RPMI7951 (cell line): Measurements from ENCODE around the gene FABP1. TPM values are rescaled to one million over a fixed set of nuclear protein-coding genes. Genes with fewer than 3 reads are reported as not detected.
A peak's percentile ranks its signal among the peaks of the same experiment; 100 is the strongest.

Experiments used
- DNase-seq: peaks from one replicate; pipeline ENCODE4 v3.0.0-alpha.2; 2012; ENCODE audit warnings: low read depth
- total RNA-seq: library from RNA; depleted of rRNA; stranded (reverse); fragments of >200 nt; shearing (Covaris generic); gene quantifications from 2 replicates; pipeline ENCODE4 v1.2.3, GENCODE V29; 2014; rRNA removed

Gene FABP1
- total RNA-seq, result not detected in 2 replicates

DNA sequence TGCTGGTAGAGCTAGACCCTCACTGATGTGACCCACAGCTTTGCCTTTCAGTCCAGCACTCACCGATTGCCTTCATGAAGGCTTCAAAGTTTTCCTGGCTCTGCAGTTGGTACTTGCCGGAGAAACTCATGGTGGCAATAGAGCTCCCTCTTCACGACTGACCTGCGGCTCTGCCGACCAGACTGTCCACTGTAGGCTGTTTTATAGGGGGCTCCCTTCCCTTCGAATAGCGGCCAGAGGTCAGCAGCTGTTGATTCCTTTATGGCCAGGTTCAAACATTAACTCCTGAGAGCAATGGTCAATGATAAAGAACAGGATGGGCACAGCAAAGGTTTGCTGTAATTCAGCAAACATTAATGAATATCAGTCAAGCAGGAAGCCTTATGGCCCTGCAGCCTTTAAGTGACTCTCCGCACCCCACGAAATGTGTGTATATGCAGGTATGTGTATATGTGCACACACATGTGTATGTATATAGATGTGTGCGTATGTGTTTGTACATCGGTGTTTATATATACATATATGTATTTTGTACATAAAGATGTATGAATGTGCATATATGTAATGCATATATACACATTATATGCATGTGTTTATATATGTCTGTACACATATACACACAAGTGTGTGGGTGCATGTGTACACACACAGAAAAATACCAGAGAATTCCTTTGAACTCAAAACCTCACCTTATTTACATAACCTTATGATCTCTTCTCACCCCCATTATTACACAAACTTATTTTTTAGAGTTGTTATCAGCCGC, at the start of gene FABP1:
FABP1 (minus strand) TSS at position 175 of the 766 bp plus-strand sequence; CDS start at position 130, 45 bp downstream.
- DNase-seq, result no peak

- peak; percentile 72 for DNase-seq
Observed at GRCh38 chr2:88177556-88177955, 49.7 kb upstream of the FABP1 start.

DNA sequence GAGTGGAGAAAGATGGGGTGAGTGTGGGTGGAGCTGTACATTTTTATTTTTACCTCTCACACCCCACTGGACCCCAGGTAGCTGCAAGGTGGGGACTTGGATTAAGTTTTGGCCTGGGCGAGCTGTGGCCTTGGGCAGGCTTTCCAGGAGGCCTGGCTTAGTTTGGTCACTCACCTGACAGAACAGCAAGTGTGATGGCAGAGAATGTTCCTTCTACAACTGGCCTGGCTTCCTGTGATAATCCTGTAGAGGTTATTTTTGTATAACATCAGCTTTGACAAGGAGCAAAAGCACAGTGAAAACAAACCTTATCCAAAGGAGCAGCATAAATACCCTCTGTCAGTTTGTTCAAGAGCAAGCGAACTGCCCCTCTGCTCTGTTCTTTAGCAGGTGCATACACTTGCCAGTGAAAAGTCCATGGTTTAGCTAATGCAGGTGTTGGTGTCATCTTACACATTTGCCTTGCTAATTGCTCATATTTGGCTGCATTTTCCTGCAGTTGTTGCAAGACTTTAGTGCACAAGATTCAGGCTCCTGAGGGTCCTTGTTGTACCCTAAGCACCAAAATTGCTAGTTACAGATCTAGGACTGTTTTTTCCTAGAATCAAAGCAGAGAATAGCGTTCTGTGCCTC, 48.6 kb upstream of the FABP1 start:
- DNase-seq, result no peak

- no peak for DNase-seq
Observed at GRCh38 chr2:88172882-88173281, 45.0 kb upstream of the FABP1 start.

- no peak for DNase-seq
Observed at GRCh38 chr2:88171966-88172365, 44.1 kb upstream of the FABP1 start.

- DNase-seq, result no peak
Observed at GRCh38 chr2:88170472-88170892, 42.6 kb upstream of the FABP1 start.

GRCh38 chr2:88168386-88168785, 40.5 kb upstream of the FABP1 start:
- DNase-seq, result no peak

DNA sequence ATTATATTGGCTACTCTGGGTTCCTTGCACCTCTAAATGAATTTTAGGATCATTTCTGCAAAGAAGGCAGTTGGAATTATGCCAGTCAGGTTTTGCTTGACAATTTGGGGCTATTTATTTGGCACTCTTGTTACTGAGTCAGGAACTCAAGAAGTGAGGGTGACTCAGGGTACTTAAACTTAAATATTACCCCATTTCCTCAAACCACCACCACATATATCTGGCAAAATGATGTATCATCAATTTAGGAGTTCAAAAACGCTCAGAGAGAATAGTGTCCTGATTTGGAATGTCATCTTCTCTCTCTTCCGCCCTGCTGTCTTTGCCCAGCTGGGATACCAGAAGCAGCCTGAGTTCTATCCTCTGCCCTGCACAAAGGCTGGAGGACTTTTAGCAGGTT, 39.9 kb upstream of the FABP1 start:
- no peak for DNase-seq

- DNase-seq, result no peak
Observed at GRCh38 chr2:88165332-88166003, 37.6 kb upstream of the FABP1 start.

DNA sequence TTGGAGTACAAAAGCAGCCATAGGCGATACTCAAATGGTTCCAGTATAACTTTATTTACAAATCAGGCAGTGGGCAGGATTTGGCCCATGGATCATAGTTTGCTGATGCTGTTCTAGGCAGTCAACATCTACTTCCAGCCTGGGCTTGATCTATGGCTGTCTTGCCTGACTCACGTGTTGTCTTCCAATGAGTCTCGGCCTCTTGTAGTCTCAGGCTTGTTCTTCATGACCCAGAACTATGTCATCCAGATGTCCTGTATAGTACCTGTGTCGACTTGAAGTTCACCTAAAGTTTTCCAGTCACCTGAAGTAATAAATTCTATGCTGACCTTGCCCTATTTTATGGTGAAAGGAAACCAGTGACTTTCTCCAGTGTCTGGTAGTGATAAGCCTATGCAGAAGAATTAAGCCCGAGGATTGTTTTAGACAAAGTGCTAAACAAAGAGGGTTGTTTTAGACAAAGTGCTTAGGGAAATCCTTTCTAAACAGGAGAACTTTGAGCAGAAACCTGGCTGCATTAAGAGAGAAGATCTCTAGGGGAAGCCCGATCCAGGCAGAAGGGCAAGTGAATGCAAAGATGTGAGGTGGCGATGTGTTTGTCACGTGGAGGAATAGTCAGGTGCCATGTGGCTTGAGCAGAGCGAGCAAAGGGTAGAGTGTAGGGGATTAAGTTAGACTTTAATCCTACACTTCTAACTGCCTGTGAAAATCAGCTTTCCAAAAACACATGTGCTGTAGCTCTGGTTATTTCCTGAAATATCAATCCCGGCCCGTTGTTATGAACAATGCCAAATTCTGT, 33.8 kb upstream of the FABP1 start:
- no peak for DNase-seq

GRCh38 chr2:88160517-88160916, 32.7 kb upstream of the FABP1 start:
- no peak for DNase-seq

GRCh38 chr2:88159955-88160415, 32.1 kb upstream of the FABP1 start:
- peak; percentile 61 for DNase-seq

- DNase-seq, result no peak
Observed at GRCh38 chr2:88159481-88159880, 31.6 kb upstream of the FABP1 start.

DNA sequence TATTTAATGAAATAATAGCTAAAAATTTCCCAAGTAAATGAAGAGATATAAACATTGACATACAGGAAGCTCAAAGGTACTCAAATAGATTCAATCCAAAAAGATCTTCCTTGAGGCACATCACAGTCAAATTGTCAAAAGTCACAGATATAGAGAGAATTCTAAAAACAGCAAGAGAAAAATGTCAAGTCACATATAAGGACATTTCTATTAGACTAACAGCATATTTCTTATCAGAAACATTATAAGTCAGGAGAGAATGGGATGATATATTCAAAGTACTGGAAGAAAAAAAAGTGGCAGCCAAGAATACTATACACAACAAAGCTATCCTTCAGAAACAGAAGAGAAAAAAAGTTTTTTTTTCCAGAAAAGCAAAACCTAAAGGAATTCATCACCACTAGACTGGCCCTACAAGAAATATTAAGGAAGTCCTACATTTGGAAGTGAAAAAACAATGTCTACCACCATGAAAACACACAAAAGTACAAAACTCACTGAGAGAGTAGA, 21.1 kb upstream of the FABP1 start:
- DNase-seq, result no peak

GRCh38 chr2:88147145-88147544, 19.3 kb upstream of the FABP1 start:
- no peak for DNase-seq

DNA sequence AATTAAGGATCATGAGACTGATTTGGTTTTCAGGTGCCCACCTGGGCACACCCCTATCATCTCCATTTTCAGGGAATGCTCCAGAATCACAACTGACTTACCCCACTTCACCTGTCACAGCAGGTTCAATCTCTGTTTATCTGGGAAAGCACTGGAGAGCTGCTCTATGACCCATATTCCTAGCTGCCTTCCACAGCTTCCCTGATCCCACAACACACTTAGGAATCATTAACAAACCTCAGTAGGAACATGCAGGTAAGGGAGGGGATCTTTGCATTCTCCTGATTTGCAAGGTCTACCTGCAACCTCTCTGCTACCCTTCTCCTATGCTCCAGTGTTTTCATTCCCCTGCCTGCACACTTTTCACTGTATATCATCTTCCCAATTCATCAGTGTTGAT, 18.7 kb upstream of the FABP1 start:
- no peak for DNase-seq

GRCh38 chr2:88144914-88145497, 17.1 kb upstream of the FABP1 start:
- no peak for DNase-seq

DNA sequence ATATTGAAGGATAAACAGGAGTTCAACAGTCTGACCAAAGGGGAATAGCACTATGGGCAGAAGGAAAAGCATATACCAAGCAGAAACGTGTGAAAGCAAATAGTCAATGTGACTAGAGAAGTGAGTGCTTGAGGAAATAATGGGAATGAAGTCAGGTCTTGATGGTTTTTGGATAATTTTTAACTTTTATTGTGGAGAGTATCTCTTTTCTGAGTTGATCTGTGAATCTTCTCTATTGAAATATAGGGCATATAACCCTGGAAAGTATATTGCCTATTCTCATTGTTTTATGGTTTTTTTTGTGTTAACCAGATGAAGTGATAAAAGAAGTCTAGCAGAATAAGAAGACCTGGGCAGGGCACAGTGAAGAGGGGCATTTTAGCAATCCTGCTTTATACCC, 16.4 kb upstream of the FABP1 start:
- DNase-seq, result no peak

DNA sequence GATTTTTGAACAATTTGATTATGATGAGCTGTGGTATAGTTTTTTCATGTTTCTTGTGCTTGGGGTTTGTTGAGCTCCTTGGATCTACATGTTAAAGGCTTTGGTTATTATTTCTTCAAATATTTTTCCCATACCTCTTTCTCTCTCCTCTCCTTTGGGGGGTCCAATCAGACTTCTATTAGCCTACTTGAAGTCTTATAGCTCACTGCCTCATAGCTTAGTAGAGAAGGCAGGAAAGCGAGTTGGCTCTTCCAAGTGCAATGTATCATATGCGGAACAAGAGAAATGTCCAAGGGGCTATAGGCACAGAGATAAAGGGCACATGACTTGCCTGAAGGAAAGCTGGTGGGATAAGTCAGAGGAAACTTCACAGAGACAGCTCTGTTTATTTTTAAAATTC, 14.1 kb upstream of the FABP1 start:
- DNase-seq, result no peak

DNA sequence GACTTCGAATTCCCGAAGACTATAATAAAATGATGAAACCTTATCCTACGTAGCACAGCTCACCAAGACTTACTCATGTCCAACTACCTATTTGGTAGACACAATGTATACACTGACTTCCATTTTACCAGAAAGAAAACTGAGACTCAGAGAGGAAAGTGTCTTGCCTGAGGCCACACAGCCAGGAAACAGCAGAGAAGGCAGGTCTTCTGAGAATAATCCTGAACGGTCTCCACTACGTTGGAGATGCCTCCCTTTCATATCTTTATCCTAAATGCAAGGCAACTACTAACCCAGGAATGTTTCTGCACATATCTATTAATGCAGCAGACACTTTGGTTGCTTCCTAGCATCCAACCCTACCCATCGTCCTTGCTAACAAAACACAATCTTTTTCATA, 11.9 kb upstream of the FABP1 start:
- no peak for DNase-seq

DNA sequence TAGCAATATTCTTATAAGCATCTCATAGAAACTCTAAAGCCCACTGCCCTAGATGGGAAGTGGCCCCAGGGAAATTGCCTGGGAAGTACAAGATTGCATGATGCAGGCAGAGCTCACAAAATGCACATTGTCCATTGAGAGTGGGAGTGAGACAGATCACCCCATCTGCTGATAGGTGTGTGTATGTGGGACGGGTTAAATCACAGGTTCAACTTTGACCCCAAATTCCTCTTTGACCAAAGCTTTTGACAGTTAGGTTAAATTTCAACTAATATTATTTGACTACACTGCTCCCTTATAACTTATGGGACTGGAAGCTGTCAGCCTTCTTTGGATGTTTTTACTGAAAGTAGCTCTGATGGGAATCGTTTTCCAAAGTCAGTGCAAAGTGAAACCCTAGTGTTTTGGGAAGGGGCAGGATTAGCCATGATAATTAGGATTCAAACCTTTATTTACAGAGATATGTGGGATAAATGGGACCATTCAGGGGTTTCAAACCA, 11.4 kb upstream of the FABP1 start:
- DNase-seq, result no peak
